Astrocyte (in vitro differentiated cells and primary cell): ENCODE data around the gene SNX8. TPM values are rescaled to one million over a fixed set of nuclear protein-coding genes. Genes with fewer than 3 reads are reported as not detected.
A peak's percentile ranks its signal among the peaks of the same experiment; 100 is the strongest.
"Not testable (repeated sequence)": the region's sequence is repeated elsewhere in the genome, so short reads cannot be mapped to it uniquely, and the experiment has no call there.

Experiments
- DNase-seq: peaks from one replicate; pipeline ENCODE4 v3.0.0-alpha.2; 2010; ENCODE audit warnings: low read depth
- FAIRE-seq: peaks from 2 replicates; lab custom pipeline; 2011; peaks lifted over from hg19 to GRCh38; lab: Jason Lieb, UNC
- H2AFZ ChIP-seq: 2 replicates; pipeline ENCODE4 v1.6.0; 2012; ENCODE audit warnings: low read depth, low read length, inconsistent platforms
- H3K27ac ChIP-seq: 2 replicates; pipeline ENCODE4 v1.5.1; 2011; ENCODE audit warnings: low read depth, low read length, inconsistent platforms
- H3K27me3 ChIP-seq: 2 replicates; pipeline ENCODE4 v1.6.0; 2011; ENCODE audit warnings: low read length, inconsistent platforms; ENCODE audit not compliant: insufficient read depth
- H3K36me3 ChIP-seq: 2 replicates; pipeline ENCODE4 v1.5.1; 2011; ENCODE audit warnings: low read length, inconsistent platforms; ENCODE audit not compliant: insufficient read depth
- H3K4me1 ChIP-seq: 2 replicates; pipeline ENCODE4 v1.5.1; 2011; ENCODE audit warnings: low read length, inconsistent platforms; ENCODE audit not compliant: insufficient read depth
- H3K4me2 ChIP-seq: 2 replicates; pipeline ENCODE4 v1.6.0; 2012; ENCODE audit warnings: low read length, inconsistent platforms
- H3K4me3 ChIP-seq: 2 replicates; pipeline ENCODE4 v1.5.1; 2011; ENCODE audit warnings: low read depth, mild to moderate bottlenecking, low read length, inconsistent platforms; ENCODE audit not compliant: insufficient read depth
- H3K79me2 ChIP-seq: 2 replicates; pipeline ENCODE4 v1.6.0; 2012; ENCODE audit warnings: mild to moderate bottlenecking, low read length, inconsistent platforms; ENCODE audit not compliant: insufficient read depth
- H3K9ac ChIP-seq: 2 replicates; pipeline ENCODE4 v1.6.0; 2012; ENCODE audit warnings: mild to moderate bottlenecking, low read length, inconsistent platforms
- H3K9me3 ChIP-seq: 2 replicates; pipeline ENCODE4 v1.5.1; 2012; ENCODE audit warnings: low read depth, mild to moderate bottlenecking, low read length, inconsistent platforms; ENCODE audit not compliant: insufficient read depth
- H4K20me1 ChIP-seq: 2 replicates; pipeline ENCODE4 v1.6.0; 2012; ENCODE audit warnings: low read length, inconsistent platforms; ENCODE audit not compliant: insufficient read depth
- H3K27ac Mint-ChIP-seq: one replicate; pipeline ENCODE4 v1.8.0; 2021; ENCODE audit warnings: mild to moderate bottlenecking, mixed read lengths; ENCODE audit not compliant: unreplicated experiment
- H3K27me3 Mint-ChIP-seq: one replicate; pipeline ENCODE4 v1.8.0; 2021; ENCODE audit warnings: low read depth, mixed read lengths; ENCODE audit not compliant: unreplicated experiment
- H3K36me3 Mint-ChIP-seq: one replicate; pipeline ENCODE4 v1.8.0; 2021; ENCODE audit warnings: low read depth, mixed read lengths; ENCODE audit not compliant: unreplicated experiment
- H3K4me1 Mint-ChIP-seq: one replicate; pipeline ENCODE4 v1.8.0; 2021; ENCODE audit warnings: low read depth, mixed read lengths; ENCODE audit not compliant: unreplicated experiment
- H3K4me3 Mint-ChIP-seq: one replicate; pipeline ENCODE4 v1.8.0; 2021; ENCODE audit warnings: mild to moderate bottlenecking, moderate library complexity, mixed read lengths; ENCODE audit not compliant: unreplicated experiment
- H3K9me3 Mint-ChIP-seq: one replicate; pipeline ENCODE4 v1.8.0; 2021; ENCODE audit warnings: mild to moderate bottlenecking, mixed read lengths; ENCODE audit not compliant: unreplicated experiment
- CTCF ChIP-seq: IDR thresholded peaks from 2 replicates; pipeline ENCODE4 v1.5.1; 2011; ENCODE audit warnings: low read depth, mild to moderate bottlenecking, inconsistent platforms, low read length, moderate library complexity; ENCODE audit not compliant: insufficient read depth
- EZH2 ChIP-seq: IDR thresholded peaks from 2 replicates; pipeline ENCODE4 v1.6.1; 2012; ENCODE audit warnings: mild to moderate bottlenecking, low read length, inconsistent platforms; ENCODE audit not compliant: insufficient read depth
- total RNA-seq: library from RNA; stranded (reverse); gene quantifications from 2 replicates; pipeline ENCODE4 v1.2.1, GENCODE V29; 2021

The SNX8 gene
- total RNA-seq, 1 donor from 2014 or later, result 28.9 TPM

DNA sequence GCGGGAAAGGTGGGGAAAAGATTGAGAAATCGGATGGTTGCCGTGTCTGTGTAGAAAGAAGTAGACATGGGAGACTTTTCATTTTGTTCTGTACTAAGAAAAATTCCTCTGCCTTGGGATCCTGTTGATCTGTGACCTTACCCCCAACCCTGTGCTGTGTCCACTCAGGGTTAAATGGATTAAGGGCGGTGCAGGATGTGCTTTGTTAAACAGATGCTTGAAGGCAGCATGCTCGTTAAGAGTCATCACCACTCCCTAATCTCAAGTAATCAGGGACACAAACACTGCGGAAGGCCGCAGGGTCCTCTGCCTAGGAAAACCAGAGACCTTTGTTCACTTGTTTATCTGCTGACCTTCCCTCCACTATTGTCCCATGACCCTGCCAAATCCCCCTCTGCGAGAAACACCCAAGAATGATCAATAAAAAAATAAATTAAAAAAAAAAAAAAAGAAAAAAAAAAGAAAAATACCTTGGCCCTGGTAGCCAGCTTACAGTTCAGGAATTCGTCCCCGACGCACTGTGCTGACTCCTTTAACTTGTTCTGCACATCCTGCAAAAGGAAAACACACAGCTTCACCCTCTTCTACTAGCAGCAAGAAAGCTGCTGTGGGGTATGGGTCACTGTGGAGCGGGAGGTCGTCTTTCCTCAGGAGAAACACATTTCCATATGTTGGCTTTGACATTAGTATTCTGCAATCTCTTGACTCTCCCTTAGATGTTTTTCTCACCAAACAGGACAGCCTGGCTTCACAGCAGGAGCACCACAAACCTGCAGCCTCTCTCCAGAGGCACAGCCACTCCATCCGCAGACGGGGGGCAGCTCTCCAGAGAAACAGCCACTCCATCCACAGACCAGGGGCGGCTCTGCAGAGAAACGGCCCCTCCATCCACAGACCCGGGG lies 44.9 kb downstream of the SNX8 start:
- H3K9me3 ChIP-seq, H3K4me1 Mint-ChIP-seq, H3K27me3 Mint-ChIP-seq, H3K9me3 Mint-ChIP-seq, H2AFZ ChIP-seq, H3K36me3 Mint-ChIP-seq, H3K4me3 ChIP-seq, H3K4me3 Mint-ChIP-seq, H3K27ac ChIP-seq, H3K27me3 ChIP-seq, FAIRE-seq, H3K36me3 ChIP-seq, H3K27ac Mint-ChIP-seq, H3K79me2 ChIP-seq, H4K20me1 ChIP-seq: not testable (repeated sequence)
- Histone ChIP-seq H3K4me2 (peak overlapping the region; percentile 45), H3K4me1 (peaks cover 12% of the 10 kb centered on the region), H3K9ac (peak overlapping the region; percentile 22)
- DNase-seq, result peak; percentile 26

- TF ChIP-seq EZH2, result no peak
- no peak for TF ChIP-seq CTCF
- H3K9me3 ChIP-seq, result no peaks in the 10 kb centered on the region
- peaks cover 2% of the 10 kb centered on the region for H3K9me3 Mint-ChIP-seq
- H3K79me2 ChIP-seq, result no peaks in the 10 kb centered on the region
- DNase-seq, result no peak
- no peak overlapping the region for H3K27ac Mint-ChIP-seq
- no peak overlapping the region for H3K9ac ChIP-seq
- H3K27ac ChIP-seq, result no peak overlapping the region
- FAIRE-seq, result no peak
- H3K4me2 ChIP-seq, result peak overlapping the region; percentile 39
- H3K4me1 ChIP-seq, result peaks cover 12% of the 10 kb centered on the region
- peaks cover 2% of the 10 kb centered on the region for H3K27me3 Mint-ChIP-seq
- peaks cover 14% of the 10 kb centered on the region for H3K36me3 Mint-ChIP-seq
- H4K20me1 ChIP-seq, result peaks cover 4% of the 10 kb centered on the region
- H3K4me1 Mint-ChIP-seq, result peaks cover 3% of the 10 kb centered on the region
- H3K36me3 ChIP-seq, result peaks cover 2% of the 10 kb centered on the region
- H3K4me3 ChIP-seq, result no peak overlapping the region
- H2AFZ ChIP-seq, result no peak overlapping the region
- no peak overlapping the region for H3K4me3 Mint-ChIP-seq
- no peaks in the 10 kb centered on the region for H3K27me3 ChIP-seq
These were observed 47.3 kb downstream of the SNX8 start for GRCh38 chr7:2266911-2267310.

DNA sequence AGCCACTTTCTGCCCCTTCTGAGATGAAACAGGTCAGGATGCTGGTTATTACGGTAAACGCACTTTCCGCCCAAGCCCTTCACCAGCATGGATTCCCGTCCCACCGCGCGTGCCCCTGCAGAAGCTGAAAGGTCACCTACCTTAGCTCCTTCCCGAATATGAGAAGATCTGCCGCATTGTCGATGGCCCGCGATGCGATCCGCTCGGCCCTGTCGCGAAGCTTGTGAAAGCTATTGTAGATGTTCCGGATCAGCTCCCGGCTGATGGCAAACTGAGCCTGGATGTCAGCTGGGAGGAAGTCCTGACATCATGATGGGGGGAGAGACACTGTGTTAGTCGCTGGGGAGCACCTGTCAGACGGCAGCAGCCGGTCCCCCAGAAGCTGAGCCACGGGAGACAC lies 50.1 kb downstream of the SNX8 start:
- Histone ChIP-seq H3K36me3 (peaks cover 2% of the 10 kb centered on the region), H4K20me1 (peaks cover 7% of the 10 kb centered on the region), H3K27ac (no peak overlapping the region), H3K4me1 (peaks cover 5% of the 10 kb centered on the region), H3K27me3 (no peaks in the 10 kb centered on the region), H3K9ac (no peak overlapping the region), H3K4me2 (no peak overlapping the region), H2AFZ (no peak overlapping the region), H3K9me3 (no peaks in the 10 kb centered on the region), H3K79me2 (no peaks in the 10 kb centered on the region), H3K4me3 (no peak overlapping the region)
- Mint-ChIP-seq H3K4me1 (no peaks in the 10 kb centered on the region), H3K27me3 (peaks cover 3% of the 10 kb centered on the region), H3K36me3 (peaks cover 13% of the 10 kb centered on the region), H3K4me3 (no peak overlapping the region), H3K27ac (no peak overlapping the region), H3K9me3 (no peaks in the 10 kb centered on the region)
- DNase-seq, result no peak
- FAIRE-seq, result no peak
- TF ChIP-seq CTCF (no peak), EZH2 (no peak)
